H1 (cell line): ENCODE results near the gene KRTAP1-3. TPM values are rescaled to one million over a fixed set of nuclear protein-coding genes. Genes with fewer than 3 reads are reported as not detected.

Experiments
- polyA plus RNA-seq, 7 experiments: library from polyadenylated mRNA; depleted of rRNA in 3 of 7; stranded (reverse) in 5 of 7; unstranded in 2 of 7; fragments of >200 nt in 5 of 7; fragments of 200-250 nt in 2 of 7; gene quantifications; 1 replicate in 5 of 7; 2 replicates in 1 of 7; 4 replicates in 1 of 7; pipeline versions ENCODE4 v1.2.1 to v1.2.3, GENCODE V29; 2011 to 2013; ENCODE audit warnings: missing spikeins in 2 of 7, mixed read lengths in 2 of 7
- total RNA-seq: library from RNA; stranded (reverse); fragmentation: NEBNext Ultra II Directional; extraction: Animal tissue kit (Norgen Biotek cat#: 25700); gene quantifications from 2 replicates; pipeline ENCODE4 v1.2.1, GENCODE V29; 2021
- TF ChIP-seq, protein P1 (sequence below): fragments of 300-600 bp; sonication (generic); IDR thresholded peaks from 2 replicates; pipeline ENCODE4 v1.7.1; 2012; ENCODE audit warnings: low read length, moderate library complexity, mild to moderate bottlenecking, inconsistent platforms; ENCODE audit not compliant: insufficient replicate concordance
- TF ChIP-seq, protein P2 (sequence below): IDR thresholded peaks from 2 replicates; pipeline ENCODE4 v1.6.1; 2012; ENCODE audit warnings: inconsistent platforms

The KRTAP1-3 gene
- total and polyA plus RNA-seq, 2 of the 8 experiments (the other 6 are each of a cell fraction or from before 2014, with no cell fraction given) = not detected

DNA sequence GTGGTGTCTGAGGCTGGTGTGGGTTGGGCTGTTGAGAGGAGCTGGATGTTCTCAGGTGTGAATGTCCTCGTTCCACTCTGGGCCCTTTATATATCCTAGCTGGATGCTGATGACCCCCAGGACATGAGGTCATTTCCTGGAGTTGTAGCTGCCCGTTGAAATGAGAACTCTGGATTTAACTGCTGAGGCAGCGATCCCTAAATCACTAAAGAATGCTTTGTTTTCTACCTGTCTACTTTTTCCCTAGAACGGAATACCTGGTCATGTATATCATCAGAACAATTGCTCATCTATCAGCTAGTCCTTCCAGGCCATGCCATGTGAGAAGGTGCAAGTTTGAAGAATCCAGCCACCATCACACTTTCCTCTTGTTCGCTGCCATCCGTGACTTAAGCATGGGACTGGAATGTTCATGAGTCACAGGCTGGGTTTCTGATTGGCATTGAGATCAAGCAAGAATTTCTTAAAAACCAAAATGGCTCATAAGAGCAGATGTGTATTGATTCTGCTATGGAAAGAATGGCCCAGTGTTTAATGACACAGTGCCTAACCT lies 25.5 kb upstream of the KRTAP1-3 start, which contains the start of gene KRTAP2-3 (continued):
- TF ChIP-seq, protein P1, sequence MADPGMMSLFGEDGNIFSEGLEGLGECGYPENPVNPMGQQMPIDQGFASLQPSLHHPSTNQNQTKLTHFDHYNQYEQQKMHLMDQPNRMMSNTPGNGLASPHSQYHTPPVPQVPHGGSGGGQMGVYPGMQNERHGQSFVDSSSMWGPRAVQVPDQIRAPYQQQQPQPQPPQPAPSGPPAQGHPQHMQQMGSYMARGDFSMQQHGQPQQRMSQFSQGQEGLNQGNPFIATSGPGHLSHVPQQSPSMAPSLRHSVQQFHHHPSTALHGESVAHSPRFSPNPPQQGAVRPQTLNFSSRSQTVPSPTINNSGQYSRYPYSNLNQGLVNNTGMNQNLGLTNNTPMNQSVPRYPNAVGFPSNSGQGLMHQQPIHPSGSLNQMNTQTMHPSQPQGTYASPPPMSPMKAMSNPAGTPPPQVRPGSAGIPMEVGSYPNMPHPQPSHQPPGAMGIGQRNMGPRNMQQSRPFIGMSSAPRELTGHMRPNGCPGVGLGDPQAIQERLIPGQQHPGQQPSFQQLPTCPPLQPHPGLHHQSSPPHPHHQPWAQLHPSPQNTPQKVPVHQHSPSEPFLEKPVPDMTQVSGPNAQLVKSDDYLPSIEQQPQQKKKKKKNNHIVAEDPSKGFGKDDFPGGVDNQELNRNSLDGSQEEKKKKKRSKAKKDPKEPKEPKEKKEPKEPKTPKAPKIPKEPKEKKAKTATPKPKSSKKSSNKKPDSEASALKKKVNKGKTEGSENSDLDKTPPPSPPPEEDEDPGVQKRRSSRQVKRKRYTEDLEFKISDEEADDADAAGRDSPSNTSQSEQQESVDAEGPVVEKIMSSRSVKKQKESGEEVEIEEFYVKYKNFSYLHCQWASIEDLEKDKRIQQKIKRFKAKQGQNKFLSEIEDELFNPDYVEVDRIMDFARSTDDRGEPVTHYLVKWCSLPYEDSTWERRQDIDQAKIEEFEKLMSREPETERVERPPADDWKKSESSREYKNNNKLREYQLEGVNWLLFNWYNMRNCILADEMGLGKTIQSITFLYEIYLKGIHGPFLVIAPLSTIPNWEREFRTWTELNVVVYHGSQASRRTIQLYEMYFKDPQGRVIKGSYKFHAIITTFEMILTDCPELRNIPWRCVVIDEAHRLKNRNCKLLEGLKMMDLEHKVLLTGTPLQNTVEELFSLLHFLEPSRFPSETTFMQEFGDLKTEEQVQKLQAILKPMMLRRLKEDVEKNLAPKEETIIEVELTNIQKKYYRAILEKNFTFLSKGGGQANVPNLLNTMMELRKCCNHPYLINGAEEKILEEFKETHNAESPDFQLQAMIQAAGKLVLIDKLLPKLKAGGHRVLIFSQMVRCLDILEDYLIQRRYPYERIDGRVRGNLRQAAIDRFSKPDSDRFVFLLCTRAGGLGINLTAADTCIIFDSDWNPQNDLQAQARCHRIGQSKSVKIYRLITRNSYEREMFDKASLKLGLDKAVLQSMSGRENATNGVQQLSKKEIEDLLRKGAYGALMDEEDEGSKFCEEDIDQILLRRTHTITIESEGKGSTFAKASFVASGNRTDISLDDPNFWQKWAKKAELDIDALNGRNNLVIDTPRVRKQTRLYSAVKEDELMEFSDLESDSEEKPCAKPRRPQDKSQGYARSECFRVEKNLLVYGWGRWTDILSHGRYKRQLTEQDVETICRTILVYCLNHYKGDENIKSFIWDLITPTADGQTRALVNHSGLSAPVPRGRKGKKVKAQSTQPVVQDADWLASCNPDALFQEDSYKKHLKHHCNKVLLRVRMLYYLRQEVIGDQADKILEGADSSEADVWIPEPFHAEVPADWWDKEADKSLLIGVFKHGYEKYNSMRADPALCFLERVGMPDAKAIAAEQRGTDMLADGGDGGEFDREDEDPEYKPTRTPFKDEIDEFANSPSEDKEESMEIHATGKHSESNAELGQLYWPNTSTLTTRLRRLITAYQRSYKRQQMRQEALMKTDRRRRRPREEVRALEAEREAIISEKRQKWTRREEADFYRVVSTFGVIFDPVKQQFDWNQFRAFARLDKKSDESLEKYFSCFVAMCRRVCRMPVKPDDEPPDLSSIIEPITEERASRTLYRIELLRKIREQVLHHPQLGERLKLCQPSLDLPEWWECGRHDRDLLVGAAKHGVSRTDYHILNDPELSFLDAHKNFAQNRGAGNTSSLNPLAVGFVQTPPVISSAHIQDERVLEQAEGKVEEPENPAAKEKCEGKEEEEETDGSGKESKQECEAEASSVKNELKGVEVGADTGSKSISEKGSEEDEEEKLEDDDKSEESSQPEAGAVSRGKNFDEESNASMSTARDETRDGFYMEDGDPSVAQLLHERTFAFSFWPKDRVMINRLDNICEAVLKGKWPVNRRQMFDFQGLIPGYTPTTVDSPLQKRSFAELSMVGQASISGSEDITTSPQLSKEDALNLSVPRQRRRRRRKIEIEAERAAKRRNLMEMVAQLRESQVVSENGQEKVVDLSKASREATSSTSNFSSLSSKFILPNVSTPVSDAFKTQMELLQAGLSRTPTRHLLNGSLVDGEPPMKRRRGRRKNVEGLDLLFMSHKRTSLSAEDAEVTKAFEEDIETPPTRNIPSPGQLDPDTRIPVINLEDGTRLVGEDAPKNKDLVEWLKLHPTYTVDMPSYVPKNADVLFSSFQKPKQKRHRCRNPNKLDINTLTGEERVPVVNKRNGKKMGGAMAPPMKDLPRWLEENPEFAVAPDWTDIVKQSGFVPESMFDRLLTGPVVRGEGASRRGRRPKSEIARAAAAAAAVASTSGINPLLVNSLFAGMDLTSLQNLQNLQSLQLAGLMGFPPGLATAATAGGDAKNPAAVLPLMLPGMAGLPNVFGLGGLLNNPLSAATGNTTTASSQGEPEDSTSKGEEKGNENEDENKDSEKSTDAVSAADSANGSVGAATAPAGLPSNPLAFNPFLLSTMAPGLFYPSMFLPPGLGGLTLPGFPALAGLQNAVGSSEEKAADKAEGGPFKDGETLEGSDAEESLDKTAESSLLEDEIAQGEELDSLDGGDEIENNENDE = no peak
- TF ChIP-seq, protein P2, sequence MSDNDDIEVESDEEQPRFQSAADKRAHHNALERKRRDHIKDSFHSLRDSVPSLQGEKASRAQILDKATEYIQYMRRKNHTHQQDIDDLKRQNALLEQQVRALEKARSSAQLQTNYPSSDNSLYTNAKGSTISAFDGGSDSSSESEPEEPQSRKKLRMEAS = no peak
